OCI-LY7 (cell line): ENCODE results near the gene FTO. TPM values are rescaled to one million over a fixed set of nuclear protein-coding genes. Genes with fewer than 3 reads are reported as not detected.

Experiments
- BruUV-seq: library from RNA; stranded (reverse); fragments of 400-500 nt; replicated peaks from 2 replicates; lab custom pipeline; 2021; lab: Mats Ljungman, UMichigan
- CTCF ChIA-PET: fragments of 300-600 bp; sonication (Branson Sonifier 250); formaldehyde crosslinking; loops from one replicate; lab custom pipeline; 2022; ENCODE audit warnings: antibody characterized with exemption; ENCODE audit not compliant: unreplicated experiment; lab: Charles Lee
- POLR2A ChIA-PET: fragments of 300-600 bp; sonication (Branson Sonifier 250); formaldehyde crosslinking; loops from one replicate; lab custom pipeline; 2022; ENCODE audit warnings: antibody characterized with exemption; lab: Charles Lee
- DNase-seq: peaks from one replicate; pipeline ENCODE4 v3.0.0-alpha.2; 2015; ENCODE audit warnings: low spot score
- H2AFZ ChIP-seq: fragments of 200-600 bp; sonication (generic), shearing (Covaris generic); 2 replicates; pipeline ENCODE4 v1.6.1; 2014; ENCODE audit warnings: mild to moderate bottlenecking, antibody characterized with exemption, low read length, moderate library complexity
- H3K27ac ChIP-seq: fragments of 200-600 bp; sonication (generic); 2 replicates; pipeline ENCODE4 v1.5.1; 2014; ENCODE audit warnings: mixed run types, low read depth, mild to moderate bottlenecking, moderate library complexity, low read length, inconsistent platforms; ENCODE audit not compliant: poor library complexity, severe bottlenecking
- H3K36me3 ChIP-seq: fragments of 200-600 bp; sonication (generic); 2 replicates; pipeline ENCODE4 v1.6.1; 2014; ENCODE audit warnings: mild to moderate bottlenecking, antibody characterized with exemption, low read length, moderate library complexity, mixed read lengths; ENCODE audit not compliant: insufficient read depth
- H3K4me1 ChIP-seq: fragments of 200-600 bp; sonication (generic); 2 replicates; pipeline ENCODE4 v1.5.1; 2014; ENCODE audit warnings: mild to moderate bottlenecking, low read length; ENCODE audit not compliant: insufficient read depth, poor library complexity, severe bottlenecking
- H3K4me2 ChIP-seq: fragments of 200-600 bp; sonication (generic); 2 replicates; pipeline ENCODE4 v1.6.1; 2014; ENCODE audit warnings: mild to moderate bottlenecking, low read length
- H3K4me3 ChIP-seq: fragments of 200-600 bp; sonication (generic); 2 replicates; pipeline ENCODE4 v1.5.1; 2014; ENCODE audit warnings: mild to moderate bottlenecking, low read depth, low read length; ENCODE audit not compliant: poor library complexity, severe bottlenecking
- H3K79me2 ChIP-seq: fragments of 200-600 bp; sonication (generic); 2 replicates; pipeline ENCODE4 v1.6.1; 2016; ENCODE audit warnings: low read depth, mild to moderate bottlenecking, low read length, moderate library complexity, mixed read lengths; ENCODE audit not compliant: insufficient read depth
- H3K9me2 ChIP-seq: fragments of 200-600 bp; sonication (generic); 2 replicates; pipeline ENCODE4 v1.6.1; 2016; ENCODE audit warnings: mild to moderate bottlenecking, low read length, mixed read lengths; ENCODE audit not compliant: insufficient read depth
- H3K9me3 ChIP-seq: fragments of 200-600 bp; sonication (generic); 2 replicates; pipeline ENCODE4 v1.6.1; 2014; ENCODE audit warnings: mild to moderate bottlenecking, mixed run types, low read length, mixed read lengths
- H4K20me1 ChIP-seq: fragments of 200-600 bp; sonication (generic); 2 replicates; pipeline ENCODE4 v1.6.1; 2014; ENCODE audit warnings: mild to moderate bottlenecking, antibody characterized with exemption, low read length, moderate library complexity, mixed read lengths; ENCODE audit not compliant: insufficient read depth
- EZH2phosphoT487 ChIP-seq: fragments of 200-600 bp; sonication (generic); IDR thresholded peaks from 2 replicates; pipeline ENCODE4 v1.6.1; 2018; ENCODE audit warnings: low read depth, borderline replicate concordance, mild to moderate bottlenecking, mixed run types, antibody characterized with exemption, low read length, moderate library complexity, mixed read lengths
- intact Hi-C: fragments of 100-400 bp; cut with micrococcal nuclease; formaldehyde crosslinking; loops from one replicate; pipeline ENCODE4 v1.10.0; 2022; ENCODE audit not compliant: unreplicated experiment
- total RNA-seq, 2 experiments: library from RNA; depleted of rRNA in 1 of 2; stranded (reverse); fragments of >200 nt in 1 of 2; shearing (Covaris generic) in 1 of 2; gene quantifications; 2 replicates each; pipeline ENCODE4 v1.2.3, GENCODE V29; 2014 to 2022
- TF ChIP-seq, protein P1 (sequence below): fragments of 200-600 bp; sonication (generic); conservative IDR thresholded peaks from 2 replicates; pipeline ENCODE4 v1.5.1; 2014; ENCODE audit warnings: mild to moderate bottlenecking, antibody characterized with exemption, low read length, moderate library complexity, mixed read lengths

FTO gene
- total RNA-seq, 2 experiments from 2014 or later, result 57.1 to 68.0 TPM

DNA sequence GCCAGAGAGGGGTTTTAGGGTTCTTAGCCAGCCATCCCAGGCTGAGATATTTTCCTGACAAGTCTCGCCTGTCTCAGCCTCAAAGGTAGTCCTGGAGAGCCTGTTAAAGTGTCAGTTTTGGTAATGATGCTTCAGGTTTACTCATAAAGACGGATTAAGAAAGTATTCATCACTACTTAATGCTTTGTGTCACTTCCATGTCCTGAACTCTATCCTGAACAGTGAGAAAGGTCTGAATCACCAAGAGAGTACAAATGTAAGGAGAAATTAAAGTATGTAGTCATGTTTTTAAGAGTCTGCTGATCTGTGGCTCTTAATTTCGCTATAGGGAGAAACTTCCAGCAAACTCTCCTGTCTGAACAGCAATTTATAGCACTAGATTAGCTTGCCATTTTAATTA lies 14.3 kb upstream of the FTO start:
- ChIA-PET POLR2A (no interaction called here), CTCF (no interaction called here)
- intact Hi-C loops, result no loop called here
- Histone ChIP-seq H3K9me3 (no peaks in the 10 kb centered on the region), H3K27ac (no peak overlapping the region), H3K4me3 (no peak overlapping the region), H4K20me1 (no peaks in the 10 kb centered on the region), H3K4me2 (no peak overlapping the region), H3K4me1 (no peaks in the 10 kb centered on the region), H3K9me2 (no peaks in the 10 kb centered on the region; the same call in 1 of the 2 replicates), H2AFZ (no peak overlapping the region), H3K36me3 (peaks cover 28% of the 10 kb centered on the region), H3K79me2 (no peaks in the 10 kb centered on the region)
- no TSS peak for BruUV-seq
- no peak for TF ChIP-seq EZH2phosphoT487
- DNase-seq, result no peak

DNA sequence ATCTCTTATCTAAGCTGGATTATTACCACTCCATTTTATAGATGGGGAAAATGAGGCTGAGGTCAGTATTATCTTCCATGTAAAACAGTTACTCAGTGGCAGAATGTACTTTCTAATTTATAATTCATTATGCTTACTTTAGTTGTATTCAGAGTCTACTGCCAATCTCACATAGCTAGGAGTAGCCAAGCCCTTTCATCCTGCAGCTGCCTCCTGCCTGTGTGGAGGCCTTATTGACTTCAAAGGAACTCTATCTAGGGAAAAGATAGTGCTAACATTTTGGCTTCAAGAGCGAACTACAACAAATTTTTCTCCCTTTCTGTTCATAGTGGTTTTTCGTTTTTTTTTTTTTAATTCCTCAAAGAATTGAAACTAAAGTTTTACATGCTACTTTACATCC lies 13.2 kb upstream of the FTO start:
- intact Hi-C loops, result no loop called here
- BruUV-seq, result no TSS peak
- no peak overlapping the region for H3K27ac ChIP-seq
- peaks cover 27% of the 10 kb centered on the region for H3K36me3 ChIP-seq
- POLR2A ChIA-PET, result interaction anchor here (1.0 kb wide), 1 partner anchor 9 kb away, joined by 3 read pairs; no protein-coding TSS in a partner anchor
- no peak for DNase-seq
- H4K20me1 ChIP-seq, result no peaks in the 10 kb centered on the region
- H3K79me2 ChIP-seq, result no peaks in the 10 kb centered on the region
- TF ChIP-seq, protein P1, sequence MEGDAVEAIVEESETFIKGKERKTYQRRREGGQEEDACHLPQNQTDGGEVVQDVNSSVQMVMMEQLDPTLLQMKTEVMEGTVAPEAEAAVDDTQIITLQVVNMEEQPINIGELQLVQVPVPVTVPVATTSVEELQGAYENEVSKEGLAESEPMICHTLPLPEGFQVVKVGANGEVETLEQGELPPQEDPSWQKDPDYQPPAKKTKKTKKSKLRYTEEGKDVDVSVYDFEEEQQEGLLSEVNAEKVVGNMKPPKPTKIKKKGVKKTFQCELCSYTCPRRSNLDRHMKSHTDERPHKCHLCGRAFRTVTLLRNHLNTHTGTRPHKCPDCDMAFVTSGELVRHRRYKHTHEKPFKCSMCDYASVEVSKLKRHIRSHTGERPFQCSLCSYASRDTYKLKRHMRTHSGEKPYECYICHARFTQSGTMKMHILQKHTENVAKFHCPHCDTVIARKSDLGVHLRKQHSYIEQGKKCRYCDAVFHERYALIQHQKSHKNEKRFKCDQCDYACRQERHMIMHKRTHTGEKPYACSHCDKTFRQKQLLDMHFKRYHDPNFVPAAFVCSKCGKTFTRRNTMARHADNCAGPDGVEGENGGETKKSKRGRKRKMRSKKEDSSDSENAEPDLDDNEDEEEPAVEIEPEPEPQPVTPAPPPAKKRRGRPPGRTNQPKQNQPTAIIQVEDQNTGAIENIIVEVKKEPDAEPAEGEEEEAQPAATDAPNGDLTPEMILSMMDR, result no peak
- no peak overlapping the region for H3K4me2 ChIP-seq
- H3K4me3 ChIP-seq, result no peak overlapping the region
- no peaks in the 10 kb centered on the region for H3K9me3 ChIP-seq
- H3K9me2 ChIP-seq, result no peaks in the 10 kb centered on the region; the same call in 1 of the 2 replicates
- no peak overlapping the region for H2AFZ ChIP-seq
- CTCF ChIA-PET, result no interaction called here
- H3K4me1 ChIP-seq, result no peaks in the 10 kb centered on the region

DNA sequence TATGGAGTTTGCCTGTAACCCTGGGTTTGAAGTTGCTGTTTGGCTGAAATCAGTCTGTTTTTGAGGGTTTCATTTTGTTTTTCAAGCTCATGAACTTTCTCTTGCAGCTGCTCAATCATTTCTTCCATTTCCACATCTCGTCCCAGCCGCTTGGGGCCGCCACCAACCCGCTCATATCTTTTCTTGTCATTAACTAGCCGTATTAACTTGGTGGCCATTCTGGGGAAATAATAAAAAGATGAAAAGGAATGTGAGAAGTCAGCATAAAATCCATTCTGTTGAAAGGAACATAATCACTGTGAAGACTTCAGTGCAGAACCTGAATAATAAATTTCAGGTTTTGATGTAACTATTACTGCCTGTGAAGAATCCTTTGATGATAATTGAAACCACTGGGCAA lies 11.8 kb upstream of the FTO start:
- Histone ChIP-seq H3K4me1 (no peaks in the 10 kb centered on the region), H3K27ac (no peak overlapping the region), H3K4me2 (no peak overlapping the region), H4K20me1 (no peaks in the 10 kb centered on the region), H2AFZ (no peak overlapping the region), H3K9me2 (no peaks in the 10 kb centered on the region; the same call in 1 of the 2 replicates), H3K9me3 (no peaks in the 10 kb centered on the region), H3K36me3 (peaks cover 23% of the 10 kb centered on the region), H3K79me2 (no peaks in the 10 kb centered on the region), H3K4me3 (no peak overlapping the region)
- no peak for TF ChIP-seq EZH2phosphoT487
- TF ChIP-seq, protein P1, result no peak
- CTCF ChIA-PET, result no interaction called here
- no TSS peak for BruUV-seq
- no peak for DNase-seq
- POLR2A ChIA-PET, result interaction anchor here (0.9 kb wide), 1 partner anchor 12 kb away, joined by 3 read pairs; the partner anchor contains the start of genes FTO and RPGRIP1L
- intact Hi-C loops, result no loop called here
